CD1c-positive myeloid dendritic cell (primary cell): ENCODE data around the gene CPT1A.
"Not testable (repeated sequence)": the region's sequence is repeated elsewhere in the genome, so short reads cannot be mapped to it uniquely, and the experiment has no call there.

Experiments used
- DNase-seq: peaks from one replicate; pipeline ENCODE4 v3.0.0-alpha.2; 2016; ENCODE audit errors: extremely low spot score

CPT1A gene

DNA sequence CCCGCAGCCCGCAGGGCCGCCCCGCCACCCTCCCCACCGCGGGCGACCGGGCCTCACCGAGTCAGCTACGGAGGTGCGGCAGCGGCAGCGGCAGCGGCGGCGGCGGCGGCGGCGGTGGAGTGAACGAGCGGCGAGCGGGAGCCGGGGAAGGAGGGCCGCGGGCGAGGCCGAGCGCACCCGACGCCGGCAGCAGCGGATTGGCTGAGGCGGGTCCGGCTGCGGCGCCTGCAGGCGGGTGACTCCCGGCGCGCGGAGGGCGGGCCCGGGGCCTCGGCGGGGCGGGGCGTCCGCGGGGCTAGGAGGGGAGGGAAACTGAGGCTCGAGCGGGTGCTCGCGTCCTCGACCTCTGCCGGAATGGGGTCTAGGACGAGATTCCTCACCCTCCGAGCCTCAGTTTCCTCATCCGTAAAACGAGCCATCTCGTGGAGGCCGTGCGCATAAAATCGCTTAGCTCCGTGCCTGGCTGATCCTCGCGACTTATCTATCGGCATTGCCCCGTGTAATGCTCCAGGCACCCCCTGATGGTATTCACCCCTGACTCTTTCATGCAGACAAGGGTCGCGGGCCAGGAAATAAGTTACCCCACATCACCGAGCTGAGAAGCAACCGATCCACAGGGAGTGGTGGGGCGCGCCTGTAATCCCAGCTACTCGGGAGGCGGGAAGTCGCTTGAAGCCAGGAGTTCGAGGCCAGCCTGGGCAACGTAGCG lies at the start of gene CPT1A:
TSS of gene CPT1A (minus strand) at position 199 of the 709 bp plus-strand sequence. CDS start 26,442 bp downstream, outside the sequence.
- peak; percentile 76 for DNase-seq

DNA sequence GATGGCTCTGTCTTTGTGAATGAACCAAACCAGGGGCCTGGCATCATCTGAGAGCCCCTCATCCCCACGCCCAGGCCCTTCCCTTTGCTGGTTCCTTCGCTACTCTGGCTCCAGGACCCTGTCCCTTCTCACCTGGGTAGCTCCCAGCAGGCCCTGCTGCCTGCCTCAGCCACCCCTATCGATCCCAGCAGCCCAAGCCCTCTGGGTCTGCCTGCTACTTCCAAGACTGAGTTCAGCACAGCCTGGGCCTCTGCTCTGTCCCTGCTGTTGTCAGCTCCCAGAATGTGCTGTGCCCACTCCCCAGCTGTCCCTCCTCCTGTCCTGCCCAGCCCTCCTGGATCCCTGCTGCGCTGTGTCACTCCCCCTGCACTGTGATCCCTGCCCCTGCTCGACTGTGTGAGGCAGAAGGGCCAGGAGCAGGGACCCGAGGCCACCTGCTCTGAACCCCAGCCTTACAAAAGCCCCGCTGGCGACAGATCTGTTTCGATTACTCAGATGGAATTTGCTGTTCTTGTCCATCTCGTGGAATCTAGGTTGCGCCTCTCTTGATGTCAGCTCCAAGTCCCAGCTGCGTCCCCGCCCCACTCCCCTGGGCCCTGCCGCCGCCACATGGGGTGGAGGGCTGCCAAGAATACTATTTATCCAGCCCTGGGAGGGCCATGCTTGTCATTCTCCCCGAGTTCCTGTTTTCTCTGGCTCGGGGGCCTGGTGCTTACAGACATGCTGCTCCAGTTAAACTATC lies 48.9 kb upstream of the CPT1A start:
- DNase-seq: no peak

DNA sequence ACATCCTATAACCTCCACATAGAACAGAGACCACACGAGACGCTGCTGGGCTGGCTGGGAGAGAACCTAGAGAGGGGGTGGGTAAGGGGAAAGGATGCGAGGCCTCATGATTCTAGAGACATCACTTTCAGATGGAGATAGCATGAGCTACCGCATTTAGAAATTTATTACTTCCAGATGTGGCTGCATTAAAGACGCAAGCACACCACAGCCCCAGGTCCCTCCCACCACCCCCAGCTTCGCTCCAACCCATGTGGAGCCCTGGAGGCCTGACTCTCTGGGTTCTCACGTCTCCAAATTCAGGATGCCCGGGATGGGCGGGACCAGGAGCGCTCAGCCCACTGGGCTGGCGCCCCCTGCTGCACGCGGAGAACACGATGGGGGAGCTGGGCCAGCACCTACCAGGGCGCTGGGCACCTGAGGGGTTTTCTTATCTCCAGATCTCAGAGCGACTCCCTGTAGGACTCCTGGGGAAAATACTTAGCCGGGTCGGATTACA lies 48.3 kb upstream of the CPT1A start:
- DNase-seq: no peak

DNA sequence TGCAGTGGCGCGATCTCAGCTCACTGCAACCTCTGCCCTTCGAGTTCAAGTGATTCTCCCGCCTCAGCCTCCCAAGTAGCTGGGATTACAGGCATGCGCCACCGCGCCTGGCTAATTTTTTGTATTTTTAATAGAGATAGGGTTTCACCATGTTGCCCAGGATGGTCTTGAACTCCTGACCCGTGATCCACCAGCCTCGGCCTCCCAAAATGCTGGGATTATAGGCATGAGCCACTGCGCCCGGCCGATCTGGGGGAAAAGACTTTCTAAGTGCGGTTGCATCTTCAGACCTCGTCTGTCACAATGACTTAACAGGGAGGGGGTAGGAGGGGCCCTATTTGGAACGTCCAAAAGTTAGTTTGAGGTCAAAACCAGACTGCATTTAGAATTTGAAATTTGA lies 43.1 kb upstream of the CPT1A start:
- DNase-seq: not testable (repeated sequence)

DNA sequence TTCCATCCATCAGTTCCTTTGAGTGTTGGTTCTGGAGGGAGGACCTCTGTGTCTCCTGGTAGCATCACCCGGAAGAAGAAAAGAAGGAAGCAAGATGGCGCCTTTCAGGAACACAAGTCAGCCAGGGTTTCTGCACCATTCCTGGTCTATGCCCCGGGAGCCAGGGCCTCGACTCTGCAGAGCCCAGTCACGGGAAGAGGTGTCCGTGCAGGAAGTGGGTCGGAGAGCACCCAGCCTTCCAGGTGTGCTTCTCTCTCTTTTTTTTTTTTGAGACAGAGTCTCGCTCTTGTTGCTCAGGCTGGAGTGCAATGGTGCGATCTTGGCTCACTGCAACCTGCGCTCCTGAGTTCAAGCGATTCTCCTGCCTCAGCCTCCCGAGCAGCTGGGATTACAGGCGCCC lies 40.7 kb upstream of the CPT1A start:
- no peak for DNase-seq

DNA sequence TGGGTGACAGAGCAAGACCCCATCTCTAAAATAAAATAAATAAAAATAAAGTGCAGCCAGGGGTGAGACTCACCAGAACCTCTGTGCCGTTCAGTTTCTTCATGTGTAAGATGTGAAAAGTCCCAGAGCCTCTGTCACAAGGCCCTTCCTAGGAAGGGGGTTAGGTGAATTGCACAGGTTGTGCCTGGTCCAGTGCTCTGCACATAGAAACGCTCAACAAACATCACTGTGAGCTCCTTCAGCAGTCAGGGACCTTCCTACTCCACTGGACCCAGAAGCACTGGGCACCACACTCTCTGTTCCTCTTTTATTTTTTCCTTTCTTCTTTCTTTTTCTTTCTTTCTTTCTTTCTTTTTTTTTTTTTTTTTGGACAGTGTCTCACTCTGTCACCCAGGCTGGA lies 39.6 kb upstream of the CPT1A start:
- no peak for DNase-seq

DNA sequence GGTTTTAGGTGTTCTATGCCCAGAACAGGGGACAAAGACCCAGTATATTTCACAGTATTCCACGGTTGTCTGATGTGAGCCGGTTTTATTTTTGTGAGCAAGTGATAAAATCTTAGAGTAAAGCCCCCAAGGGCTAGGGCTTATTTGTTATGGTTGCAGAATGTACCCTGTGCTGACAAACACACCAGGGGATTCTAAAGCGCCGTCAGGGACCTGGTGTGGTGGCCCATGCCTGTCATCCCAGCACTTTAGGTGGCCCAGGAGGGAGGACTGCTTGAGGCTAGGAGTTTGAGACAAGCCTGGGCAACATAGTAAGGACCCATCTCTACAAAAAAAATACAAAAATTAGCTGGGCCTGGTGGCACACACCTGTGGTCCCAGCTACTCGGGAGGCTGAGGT lies 39.1 kb upstream of the CPT1A start:
- DNase-seq: no peak

DNA sequence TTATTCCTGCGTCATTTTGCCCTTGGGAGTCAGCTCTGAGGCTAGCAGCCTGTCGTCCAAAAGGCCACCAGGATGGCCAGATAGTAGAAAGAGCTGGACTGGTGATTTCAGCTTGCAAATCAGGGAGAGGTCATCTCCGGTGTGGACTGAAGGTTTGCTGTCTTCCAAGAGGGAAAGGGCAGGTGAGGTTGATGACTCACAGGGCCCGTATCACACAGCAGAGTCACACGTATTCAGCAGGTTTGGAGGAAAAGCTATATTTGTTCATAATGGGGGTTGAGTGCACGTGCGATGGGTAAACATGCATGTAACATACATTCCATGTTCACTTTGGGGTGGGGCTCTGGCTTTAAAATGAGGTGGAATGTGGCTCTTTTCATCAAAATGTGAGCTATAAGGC lies 36.3 kb upstream of the CPT1A start:
- no peak for DNase-seq

DNA sequence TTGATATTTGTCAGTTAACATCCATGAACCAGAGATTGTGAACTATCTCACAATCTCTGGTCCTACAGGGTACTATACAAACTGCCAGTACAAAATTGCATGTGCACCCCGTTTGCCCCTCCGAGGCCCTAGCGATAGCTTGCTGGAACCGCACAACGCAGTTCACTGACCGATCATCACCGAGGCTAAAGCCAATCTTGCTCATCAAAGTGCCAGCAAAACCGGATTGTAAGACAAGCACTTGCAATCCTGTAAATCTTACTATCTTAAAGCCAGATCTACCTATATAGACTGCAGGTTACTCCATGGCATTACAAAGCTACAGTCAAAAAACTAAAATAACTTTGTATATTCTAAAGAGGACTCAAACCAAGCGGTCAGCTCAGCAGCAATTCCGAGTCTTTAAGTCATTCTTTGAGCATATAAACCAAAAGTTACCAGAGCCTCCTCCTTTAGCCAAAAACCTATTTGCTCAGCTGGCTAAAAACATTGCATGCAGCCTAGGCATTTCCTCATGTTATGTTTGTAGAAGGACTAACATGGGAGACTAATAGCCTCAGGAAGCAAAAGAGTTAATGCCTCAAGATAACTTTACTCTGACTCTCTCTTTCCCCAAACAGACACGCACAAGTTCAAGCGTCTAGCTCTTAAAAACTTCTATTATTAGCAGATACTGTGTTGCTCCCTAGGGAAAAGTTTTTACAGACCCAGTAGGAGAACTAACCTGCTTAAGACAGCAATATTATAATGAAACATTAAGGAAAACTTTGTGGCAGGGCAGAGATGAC lies 30.7 kb upstream of the CPT1A start:
- no peak for DNase-seq

DNA sequence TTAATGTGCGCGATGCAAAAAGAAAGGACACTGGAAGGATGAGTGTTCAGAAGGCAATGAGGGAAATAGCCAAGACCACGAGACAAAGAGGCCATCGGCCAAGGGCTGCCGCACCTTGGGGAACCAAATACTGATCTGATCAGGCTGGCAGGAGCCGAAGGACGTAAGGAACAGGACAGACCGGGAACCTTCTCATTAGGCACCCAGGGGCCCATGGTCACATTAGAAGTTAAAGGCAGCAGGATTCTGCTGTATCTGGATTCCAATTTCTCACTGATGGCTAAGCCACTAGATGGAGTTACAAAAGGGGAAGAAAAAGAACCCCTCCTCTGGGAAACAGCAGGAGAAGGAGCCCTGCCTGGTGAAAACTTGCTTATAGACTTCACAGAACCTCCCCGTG lies 28.8 kb upstream of the CPT1A start:
- DNase-seq: peak; percentile 26

DNA sequence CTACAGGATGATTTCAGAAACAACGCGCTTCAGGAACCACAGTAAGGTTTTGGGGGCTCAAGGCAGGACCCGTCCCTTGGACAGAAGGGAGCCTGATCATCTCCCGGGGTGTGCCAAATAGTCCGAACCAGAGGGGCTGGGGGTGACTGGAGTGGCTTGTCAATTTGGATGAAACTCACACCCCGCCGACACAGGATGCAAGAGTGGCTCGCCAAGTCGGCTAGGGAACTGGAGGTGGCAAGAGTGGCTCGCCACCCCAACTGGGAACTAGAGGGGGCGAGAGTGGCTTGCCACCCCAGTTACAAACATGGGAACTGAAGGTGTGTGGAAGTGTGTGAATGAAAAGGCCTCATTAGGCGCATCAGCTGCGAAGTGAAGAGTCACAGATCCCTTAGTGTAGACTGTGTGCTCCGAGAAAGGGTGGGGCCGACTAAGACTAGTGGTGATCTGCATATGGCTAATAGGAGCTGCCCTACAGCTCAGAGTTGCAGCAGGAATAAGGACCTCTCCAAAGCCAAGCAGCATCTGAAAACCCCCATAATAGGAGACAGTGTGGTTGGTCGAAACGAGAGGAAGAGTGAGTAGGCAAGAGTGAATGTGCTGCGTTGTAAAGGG lies 26.6 kb upstream of the CPT1A start:
- no peak for DNase-seq

DNA sequence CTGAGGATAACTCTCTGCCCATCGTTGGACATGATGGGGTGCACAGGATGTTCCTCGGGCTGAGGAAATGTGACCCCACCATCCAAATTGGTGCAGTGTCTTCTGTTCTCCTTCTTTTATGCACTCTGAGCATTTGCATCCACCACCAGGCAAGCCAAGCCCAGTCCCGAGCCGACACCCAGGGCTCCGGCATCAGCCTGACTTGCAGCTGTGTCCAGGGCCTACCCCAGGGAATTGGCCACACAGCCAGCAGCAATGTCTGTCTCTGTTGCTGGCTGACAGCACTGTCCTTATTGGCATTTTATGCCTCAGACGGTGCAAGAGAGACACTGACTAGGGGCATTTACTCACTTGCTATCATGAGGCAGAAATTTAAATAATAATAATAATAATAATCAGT lies 25.4 kb upstream of the CPT1A start:
- no peak for DNase-seq

DNA sequence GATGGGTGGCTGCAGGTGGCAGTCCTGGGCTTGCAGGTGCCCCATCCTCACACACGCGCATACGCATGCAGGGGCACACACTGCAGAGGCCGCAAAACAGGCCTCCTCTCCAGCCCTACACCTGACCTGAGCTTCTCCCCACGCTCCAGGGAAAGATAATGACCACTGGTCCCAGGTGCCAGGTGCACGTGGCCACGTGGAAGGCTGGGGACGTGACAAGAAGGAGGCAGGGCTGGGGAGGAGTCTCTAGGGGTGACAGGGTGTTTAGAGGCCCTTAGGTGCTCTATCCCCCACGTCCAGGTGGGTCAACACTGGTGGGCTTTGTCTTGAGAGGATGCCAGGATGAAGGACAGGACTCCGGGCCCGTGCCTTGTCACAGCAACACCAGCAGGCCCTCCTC lies 23.5 kb upstream of the CPT1A start:
- no peak for DNase-seq

DNA sequence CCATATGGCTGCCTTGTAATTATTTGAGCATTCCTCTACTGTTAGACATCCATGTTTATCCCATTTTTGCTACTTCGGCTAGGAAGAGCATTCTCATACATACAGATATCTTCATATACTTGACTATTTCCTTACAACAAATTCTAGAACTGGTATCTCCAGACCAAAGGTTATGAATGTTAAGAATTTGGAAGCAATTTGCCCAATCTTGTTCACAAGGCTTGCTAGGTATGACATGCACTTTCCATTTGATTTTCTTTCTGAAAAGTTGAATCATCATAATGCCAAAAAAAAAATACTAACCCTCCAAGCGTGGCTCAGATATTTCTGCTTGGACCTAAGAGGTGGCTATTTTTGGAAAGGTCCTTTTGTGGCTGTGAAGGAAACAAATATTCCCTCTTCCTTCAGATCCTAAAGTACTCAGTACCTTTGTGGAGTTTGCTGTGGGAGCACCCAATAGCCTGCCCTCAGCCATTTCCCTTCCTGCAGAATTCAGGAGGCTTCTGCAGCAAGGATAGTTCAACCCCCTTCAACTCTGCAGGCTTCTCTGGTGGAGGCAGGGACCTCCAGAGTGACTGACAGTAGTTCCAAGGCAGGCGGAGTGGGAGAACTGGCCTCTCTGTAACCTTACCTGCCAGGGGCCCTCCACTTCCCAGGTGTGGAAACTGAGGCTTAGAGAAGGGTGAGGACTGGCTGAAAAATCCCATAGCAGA lies 22.0 kb upstream of the CPT1A start:
- no peak for DNase-seq

DNA sequence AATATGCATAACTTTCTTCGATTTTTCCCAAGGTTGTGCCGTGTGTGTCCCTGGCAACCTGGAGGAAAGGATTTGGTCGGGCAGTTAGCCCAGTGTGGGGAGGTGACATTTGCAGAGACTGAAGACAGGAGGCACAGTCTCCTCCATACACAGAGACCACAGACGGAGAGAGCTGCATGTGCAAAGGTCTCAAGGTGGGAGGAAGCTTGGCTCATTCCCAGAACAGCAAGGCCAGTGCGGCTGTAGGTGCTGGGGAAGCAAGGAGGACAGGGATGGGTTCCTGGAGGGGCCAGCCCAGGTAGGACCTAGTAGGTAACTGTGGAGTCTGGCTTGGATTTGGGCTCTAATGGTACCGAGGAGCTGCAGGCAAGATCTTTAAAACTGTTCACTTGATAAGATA lies 20.7 kb upstream of the CPT1A start:
- DNase-seq: no peak

DNA sequence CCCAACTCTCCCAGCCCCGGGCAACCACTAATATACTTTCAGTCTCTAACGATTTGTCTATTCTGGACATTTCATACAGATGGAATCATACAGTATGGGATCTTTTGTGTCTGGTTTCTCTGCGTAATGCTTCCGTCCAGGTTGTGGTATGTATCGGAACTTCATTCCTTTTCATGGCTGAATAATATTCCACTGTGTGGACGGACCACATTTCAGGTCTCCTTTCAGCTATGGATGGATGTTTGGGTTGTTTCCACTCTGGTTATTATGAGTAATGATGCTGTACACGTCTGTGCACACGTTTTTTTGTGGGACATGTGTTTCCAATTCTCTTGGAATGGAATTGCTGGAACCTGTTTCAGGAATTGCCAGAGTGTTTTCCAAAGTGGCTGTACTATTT lies 17.4 kb upstream of the CPT1A start:
- no peak for DNase-seq

DNA sequence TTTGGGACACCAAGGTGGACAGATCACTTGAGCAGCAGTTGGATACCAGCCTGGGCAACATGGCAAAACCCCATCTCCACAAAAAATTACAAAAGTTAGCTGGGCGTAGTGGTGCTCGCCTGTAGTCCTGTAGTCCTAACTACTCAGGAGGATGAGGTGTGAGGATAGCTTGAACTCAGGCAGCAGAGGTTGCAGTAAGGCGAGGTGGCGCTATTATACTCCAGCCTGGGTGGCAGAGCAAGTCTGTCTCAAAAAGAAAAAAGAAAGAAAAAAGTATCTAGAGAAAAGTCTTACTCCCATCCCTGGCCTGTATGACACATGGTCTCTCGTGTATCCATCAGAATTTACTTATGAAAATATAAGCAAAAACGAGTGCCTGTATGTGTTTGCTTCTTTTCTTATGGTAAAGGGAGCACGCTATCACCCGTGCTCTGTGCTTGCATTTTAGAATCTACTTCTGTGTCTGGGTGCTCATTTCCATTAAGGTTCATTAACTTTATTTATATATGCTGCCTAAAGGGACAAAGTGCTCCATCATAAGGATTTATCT lies 15.4 kb upstream of the CPT1A start:
- DNase-seq: no peak

DNA sequence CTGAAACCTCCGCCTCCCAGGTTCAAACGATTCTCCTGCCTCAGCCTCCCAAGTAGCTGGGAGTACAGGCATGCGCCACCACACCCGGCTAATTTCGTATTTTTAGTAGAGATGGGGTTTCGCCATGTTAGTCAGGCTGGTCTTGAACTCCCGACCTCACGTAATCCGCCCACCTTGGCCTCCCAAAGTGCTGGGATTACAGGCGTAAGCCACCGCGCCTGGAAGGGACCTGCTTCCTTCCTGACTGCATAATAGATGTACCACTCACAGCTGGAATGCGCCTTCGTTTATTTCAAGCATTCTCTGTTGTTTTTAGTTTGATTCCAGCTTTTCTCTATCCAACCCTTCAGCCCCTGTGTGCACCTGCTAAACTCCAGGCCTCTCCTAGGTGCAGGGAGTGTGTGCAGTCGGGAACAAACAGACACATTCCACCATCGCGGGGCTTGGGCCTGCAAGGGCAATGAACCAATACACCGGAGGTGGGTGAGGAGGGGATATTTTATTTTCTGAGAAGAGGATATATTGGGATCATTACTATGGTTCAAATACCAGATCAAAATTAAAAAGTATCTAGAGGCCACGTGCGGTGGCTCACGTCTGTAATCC lies 14.8 kb upstream of the CPT1A start:
- not testable (repeated sequence) for DNase-seq

DNA sequence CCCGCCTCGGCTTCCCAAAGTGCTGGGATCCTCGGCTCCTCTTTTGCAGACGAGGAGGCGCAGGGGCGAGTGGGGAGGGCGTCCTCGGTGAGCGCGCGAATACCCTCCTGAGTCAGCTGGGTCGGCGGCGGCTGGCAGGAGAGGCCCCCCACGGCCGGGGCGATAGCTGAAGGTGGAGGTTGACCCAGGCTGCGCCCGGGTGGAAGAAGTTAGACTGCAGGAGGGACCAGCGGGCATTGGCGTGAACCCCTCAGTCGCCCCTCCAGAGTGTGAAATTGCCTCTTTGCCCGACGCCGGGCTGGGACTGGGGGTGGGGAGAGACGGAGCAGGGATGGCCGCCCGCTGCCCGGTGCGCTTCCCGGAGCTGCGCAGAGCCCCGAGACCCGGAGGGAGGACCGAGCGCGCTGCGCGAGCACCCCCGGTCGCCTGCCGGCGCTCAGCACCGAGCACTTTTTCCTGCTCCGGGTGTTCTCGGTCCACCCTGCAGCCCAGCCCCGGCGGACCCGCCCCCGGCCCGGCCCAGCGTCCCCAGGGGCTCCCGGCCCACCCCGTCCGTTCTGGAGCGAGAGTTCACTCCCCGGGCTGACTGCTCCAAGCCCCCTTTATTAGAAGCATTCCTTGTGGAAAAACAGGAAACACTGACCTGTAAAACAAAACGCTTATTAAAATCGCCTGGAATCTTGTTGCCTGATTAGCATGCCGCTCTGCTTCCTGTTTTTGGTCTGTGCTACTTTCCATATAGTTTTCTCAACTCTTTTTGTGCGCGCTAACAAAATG lies 13.7 kb upstream of the CPT1A start:
- DNase-seq: peak; percentile 64
